OCI-LY7 (cell line): ENCODE results near the gene ADSS1.

Experiments used
- CTCF ChIP-seq: fragments of 200-600 bp; sonication (generic); conservative IDR thresholded peaks from 2 replicates; pipeline ENCODE4 v1.5.1; 2014; ENCODE audit warnings: mild to moderate bottlenecking, antibody characterized with exemption, low read length, moderate library complexity, mixed read lengths
- EZH2phosphoT487 ChIP-seq: fragments of 200-600 bp; sonication (generic); IDR thresholded peaks from 2 replicates; pipeline ENCODE4 v1.6.1; 2018; ENCODE audit warnings: low read depth, borderline replicate concordance, mild to moderate bottlenecking, mixed run types, antibody characterized with exemption, low read length, moderate library complexity, mixed read lengths

GRCh38 chr14:104689109-104689880 lies 34.7 kb upstream of the ADSS1 start, which contains the start of gene INF2:
- no peak for TF ChIP-seq EZH2phosphoT487
- no peak for TF ChIP-seq CTCF
